ENCODE results near the gene MAT2B.

- TF ChIP-seq CTCF (IDR thresholded peaks at IDR 0.05 in 2 of 3, conservative IDR thresholded peaks at IDR 0.05 in 1 of 3; ENCODE audit: insufficient read depth in 2 of 3, low read depth in 1 of 3, low read length in 3 of 3): no peak
- TF ChIP-seq ZBTB40 (IDR thresholded peaks at IDR 0.05): no peak
- TF ChIP-seq ZBTB40 (CRISPR knock-in tag; IDR thresholded peaks at IDR 0.05): no peak
- no peak for TF ChIP-seq HMG20A (CRISPR knock-in tag; conservative IDR thresholded peaks at IDR 0.05)
- TF ChIP-seq HINFP (tag; conservative IDR thresholded peaks at IDR 0.05; ENCODE audit: low read depth): no peak
- TF ChIP-seq NFYB (IDR thresholded peaks at IDR 0.05; ENCODE audit: extremely low read depth, insufficient read length): no peak
- no peak for TF ChIP-seq LARP7 (IDR thresholded peaks at IDR 0.05)
- no peak for TF ChIP-seq ZNF263 (CRISPR knock-in tag; IDR thresholded peaks at IDR 0.05; ENCODE audit: borderline replicate concordance)
- no peak for TF ChIP-seq THAP12 (CRISPR knock-in tag; IDR thresholded peaks at IDR 0.05)
- no peak for TF ChIP-seq MCM7 (IDR thresholded peaks at IDR 0.05)
- no peak for TF ChIP-seq SMC3 (conservative IDR thresholded peaks at IDR 0.05; ENCODE audit: insufficient read depth, low read depth, low read length)
- no peak for TF ChIP-seq SREBF1 (IDR thresholded peaks at IDR 0.05; ENCODE audit: borderline replicate concordance, low read depth, low read length)
- TF ChIP-seq CHCHD3 (CRISPR knock-in tag; IDR thresholded peaks at IDR 0.05): no peak
These were observed 3.3 kb downstream of the MAT2B start for GRCh38 chr5:163508753-163509152.

All from K562 (cell line).